ENCODE data around the gene CEACAM16.

Gene CEACAM16

DNA sequence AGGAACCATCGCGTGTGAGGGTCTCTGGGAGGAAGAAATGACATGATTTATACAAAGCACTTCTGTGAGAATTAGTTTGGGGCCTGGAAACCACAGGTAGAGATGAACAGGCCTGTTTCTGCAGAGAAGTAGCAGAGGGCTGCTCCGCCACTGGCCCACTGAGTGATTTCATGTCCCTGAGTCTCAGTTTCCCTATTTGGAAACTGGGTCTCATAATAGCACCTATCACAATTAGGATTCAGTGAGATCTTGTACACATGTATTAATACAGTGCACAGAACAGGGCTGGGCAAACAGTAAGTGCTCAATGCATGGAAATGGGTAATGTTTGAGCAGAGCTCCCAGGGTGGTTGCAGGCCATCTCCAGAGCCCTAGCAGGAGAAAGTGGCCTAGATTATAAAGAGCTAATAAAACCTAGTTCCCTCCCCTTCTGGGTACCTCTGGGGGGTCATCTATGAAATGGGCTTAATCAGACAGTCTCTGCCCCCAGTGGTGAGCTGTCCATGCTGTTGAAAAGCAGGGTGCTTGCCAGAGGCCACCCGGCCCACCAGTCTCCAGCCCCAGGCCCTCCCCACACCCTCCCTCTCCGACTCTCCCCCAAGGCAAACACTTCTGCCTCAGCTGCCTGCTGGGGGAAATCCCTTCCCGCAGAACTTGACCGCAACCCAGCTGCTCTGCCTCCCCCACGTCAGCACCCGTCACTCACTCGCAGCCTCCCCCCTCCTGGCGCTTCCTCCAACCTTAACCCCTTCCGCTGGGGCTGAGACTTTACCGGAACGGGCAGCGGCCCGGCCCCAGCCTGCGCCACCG, 54.1 kb downstream of the CEACAM16 start:
- Mint-ChIP-seq H3K27ac (peak overlapping the region; percentile 95 to 97), H3K36me3 (ENCODE audit: insufficient read depth) (peaks cover 81% of the 10 kb centered on the region), H3K4me1 (ENCODE audit: low read depth in 2 of 2) (peaks cover 52 to 54% of the 10 kb centered on the region in 2 donors), H3K4me3 (peak overlapping the region; percentile 89 to 92), H3K9me3 (no peaks in the 10 kb centered on the region), H3K27me3 (no peaks in the 10 kb centered on the region)
- DNase-seq (peak; percentile 94 to 95 (median 94)), ATAC-seq (replicated peaks) (peak; percentile 76)

DNA sequence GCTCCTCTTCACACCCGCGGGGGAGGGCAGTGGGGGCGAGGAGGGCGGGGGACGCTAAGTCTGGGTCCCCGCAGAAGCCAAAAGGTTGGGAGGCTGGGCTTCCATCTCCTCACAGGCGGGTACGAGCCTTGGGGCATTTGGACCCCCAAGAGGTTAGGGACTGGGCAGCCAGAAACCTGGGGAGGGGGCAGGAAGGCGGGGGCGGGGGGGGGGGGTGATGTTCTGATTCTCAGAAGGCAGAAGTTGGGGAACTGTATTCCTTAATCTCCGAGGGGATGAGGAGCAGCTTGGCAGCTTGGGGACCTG, 54.6 kb downstream of the CEACAM16 start:
- ATAC-seq (replicated peaks) (no peak), DNase-seq (no peak)
- Mint-ChIP-seq H3K4me3 (peak overlapping the region; percentile 89 to 92), H3K9me3 (no peaks in the 10 kb centered on the region), H3K4me1 (ENCODE audit: low read depth in 2 of 2) (peaks cover 52 to 55% of the 10 kb centered on the region in 2 donors), H3K36me3 (ENCODE audit: insufficient read depth) (peaks cover 85% of the 10 kb centered on the region), H3K27ac (peak overlapping the region; percentile 95 to 97), H3K27me3 (no peaks in the 10 kb centered on the region)

DNA sequence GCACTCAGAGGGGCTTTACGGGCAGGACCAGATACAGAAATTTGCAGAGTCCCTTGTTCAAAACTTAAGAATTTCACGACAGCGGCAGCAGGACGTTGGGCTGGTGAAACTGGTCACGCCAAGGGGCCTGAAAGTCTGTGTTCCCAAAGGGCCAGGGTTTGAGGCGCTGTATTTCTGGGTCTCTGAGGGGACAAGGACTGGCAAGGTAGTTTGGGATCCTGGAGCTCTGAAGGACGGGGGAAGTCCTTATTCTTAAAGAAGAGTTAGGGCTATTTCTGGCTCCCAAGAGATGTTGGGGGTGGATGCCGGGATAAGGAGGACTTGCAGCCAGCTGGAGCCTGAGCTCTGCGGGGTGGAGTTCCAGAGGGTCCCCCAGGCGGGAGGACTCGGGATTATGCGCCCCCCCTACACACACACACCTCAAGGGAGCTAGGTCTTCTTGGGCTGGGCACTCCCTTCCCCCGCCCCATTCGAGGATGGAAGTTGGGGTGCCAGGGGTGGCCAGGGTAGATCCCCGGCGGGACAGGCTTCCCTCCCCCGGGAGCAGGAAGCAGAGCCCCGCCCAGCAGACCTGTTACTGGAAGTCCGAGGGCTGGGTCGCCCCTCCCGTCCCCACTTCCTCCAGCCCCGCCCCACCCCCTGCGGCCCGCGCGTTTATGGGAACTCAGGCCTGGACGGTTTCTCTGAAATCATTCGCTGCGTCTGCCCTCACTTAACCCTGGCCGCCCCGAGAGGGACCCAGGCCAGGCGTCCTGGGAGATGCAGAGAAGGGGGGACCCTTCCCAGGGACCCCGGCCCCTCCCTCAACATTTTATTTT, 55.2 kb downstream of the CEACAM16 start:
- Mint-ChIP-seq H3K4me3 (peak overlapping the region; percentile 89 to 92), H3K27ac (peak overlapping the region; percentile 95 to 97), H3K9me3 (no peaks in the 10 kb centered on the region), H3K4me1 (ENCODE audit: low read depth in 2 of 2) (peaks cover 51 to 54% of the 10 kb centered on the region in 2 donors), H3K27me3 (no peaks in the 10 kb centered on the region), H3K36me3 (ENCODE audit: insufficient read depth) (peaks cover 86% of the 10 kb centered on the region)
- ATAC-seq (replicated peaks) = peak; percentile 9
- peak; percentile 23 to 33 (median 33) for DNase-seq

DNA sequence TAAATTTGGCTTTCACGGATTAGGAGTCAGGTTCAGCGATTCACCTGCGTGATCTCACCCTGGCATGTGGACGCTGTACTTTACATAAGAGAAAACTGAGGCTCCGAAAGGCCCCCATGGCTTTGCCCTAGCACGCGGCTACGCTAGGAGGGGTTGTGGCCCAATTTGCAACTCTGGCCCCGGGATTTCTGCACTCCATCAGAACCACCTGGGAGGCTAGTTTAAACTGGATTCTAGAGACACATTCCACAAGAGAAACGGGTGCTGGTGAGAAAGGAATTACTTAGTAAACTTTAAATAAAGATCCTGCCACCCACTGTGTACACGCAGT, 55.8 kb downstream of the CEACAM16 start:
- Mint-ChIP-seq H3K4me3 (peak overlapping the region; percentile 89 to 92), H3K4me1 (ENCODE audit: low read depth in 2 of 2) (peaks cover 47 to 50% of the 10 kb centered on the region in 2 donors), H3K27ac (peak overlapping the region; percentile 95 to 97), H3K27me3 (no peaks in the 10 kb centered on the region), H3K36me3 (ENCODE audit: insufficient read depth) (peaks cover 87% of the 10 kb centered on the region), H3K9me3 (no peaks in the 10 kb centered on the region)
- DNase-seq (no peak), ATAC-seq (replicated peaks) (no peak)

DNA sequence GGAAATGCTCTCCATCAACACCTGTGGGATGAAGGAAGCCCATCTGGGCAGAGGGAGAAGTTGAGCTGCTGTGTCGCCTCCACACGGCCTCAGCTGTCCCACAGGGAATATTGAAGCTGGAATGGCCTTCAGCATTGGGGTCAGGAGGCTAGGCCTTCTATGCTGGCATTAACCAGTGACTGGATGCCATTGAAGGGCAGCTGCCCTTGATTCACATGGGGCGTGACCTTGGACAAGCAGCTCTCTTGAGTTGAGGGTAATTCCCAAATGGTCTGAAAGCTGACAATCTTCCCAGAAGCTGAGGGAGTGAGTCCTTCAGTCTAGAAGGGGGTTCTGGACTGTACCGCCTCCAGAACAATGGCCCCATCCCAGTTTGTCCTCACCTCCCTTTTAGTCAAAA, 56.3 kb downstream of the CEACAM16 start:
- DNase-seq = no peak
- peaks cover 87% of the 10 kb centered on the region for H3K36me3 Mint-ChIP-seq (ENCODE audit: insufficient read depth)
- ATAC-seq (replicated peaks) = no peak
- H3K9me3 Mint-ChIP-seq = no peaks in the 10 kb centered on the region
- H3K27me3 Mint-ChIP-seq = no peaks in the 10 kb centered on the region
- peaks cover 47 to 51% of the 10 kb centered on the region in 2 donors for H3K4me1 Mint-ChIP-seq (ENCODE audit: low read depth in 2 of 2)
- peak overlapping the region; percentile 89 to 92 for H3K4me3 Mint-ChIP-seq
- H3K27ac Mint-ChIP-seq = peak overlapping the region; percentile 95 to 97

DNA sequence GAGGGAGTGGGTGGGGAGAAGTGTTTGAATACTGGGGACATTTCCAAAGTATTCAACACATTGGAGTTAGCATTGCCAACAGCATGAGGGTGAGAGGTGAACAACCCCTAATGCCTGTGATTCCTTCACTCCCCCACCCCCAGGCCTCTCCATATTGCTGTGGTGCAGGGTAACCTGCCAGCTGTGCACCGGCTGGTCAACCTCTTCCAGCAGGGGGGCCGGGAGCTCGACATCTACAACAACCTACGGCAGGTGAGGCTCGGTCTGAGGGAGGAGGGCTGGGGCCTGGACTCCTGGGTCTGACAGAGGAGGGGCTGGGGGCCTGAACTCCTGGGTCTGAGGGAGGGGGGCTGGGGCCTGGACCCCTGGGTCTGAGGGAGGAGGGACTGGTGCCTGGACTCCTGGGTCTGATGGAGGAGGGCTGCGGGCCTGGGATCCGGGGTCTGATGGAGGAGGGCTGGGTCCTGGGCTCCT, 57.2 kb downstream of the CEACAM16 start:
- ATAC-seq (replicated peaks) = no peak
- Mint-ChIP-seq H3K27ac (peak overlapping the region; percentile 95 to 97), H3K4me3 (peak overlapping the region in 1 of 2 donors; percentile 1), H3K4me1 (ENCODE audit: low read depth in 2 of 2) (peaks cover 43 to 53% of the 10 kb centered on the region in 2 donors), H3K27me3 (no peaks in the 10 kb centered on the region), H3K9me3 (no peaks in the 10 kb centered on the region), H3K36me3 (ENCODE audit: insufficient read depth) (peaks cover 88% of the 10 kb centered on the region)
- DNase-seq = no peak

DNA sequence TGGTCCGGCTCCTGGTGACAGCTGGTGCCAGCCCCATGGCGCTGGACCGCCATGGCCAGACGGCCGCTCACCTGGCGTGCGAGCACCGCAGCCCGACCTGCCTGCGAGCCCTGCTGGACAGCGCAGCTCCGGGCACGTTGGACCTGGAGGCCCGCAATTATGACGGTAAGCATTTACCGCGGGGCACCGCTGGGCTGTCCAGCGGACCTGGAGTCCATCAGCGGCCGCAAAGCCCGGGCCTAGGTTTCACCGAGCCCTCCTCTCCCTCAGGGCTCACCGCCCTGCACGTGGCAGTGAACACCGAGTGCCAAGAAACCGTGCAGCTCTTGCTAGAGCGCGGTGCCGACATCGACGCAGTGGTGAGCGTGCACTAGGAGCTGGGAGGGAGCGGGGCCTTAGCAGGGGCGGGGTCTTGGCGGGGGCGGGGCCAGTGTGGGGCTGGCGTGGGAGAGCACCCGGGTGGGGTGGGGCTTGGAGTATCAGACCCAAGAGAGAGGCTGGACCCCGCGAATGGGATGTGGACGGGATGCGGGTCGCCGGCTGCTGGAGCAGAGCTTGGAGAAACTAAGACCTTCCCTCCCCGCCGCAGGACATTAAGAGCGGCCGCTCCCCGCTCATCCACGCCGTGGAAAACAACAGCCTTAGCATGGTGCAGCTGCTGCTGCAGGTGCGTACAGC, 58.2 kb downstream of the CEACAM16 start:
- no peak overlapping the region for H3K4me3 Mint-ChIP-seq
- ATAC-seq (replicated peaks) (no peak), DNase-seq (no peak)
- H3K27ac Mint-ChIP-seq = peak overlapping the region; percentile 95 to 97
- H3K9me3 Mint-ChIP-seq = no peaks in the 10 kb centered on the region
- H3K27me3 Mint-ChIP-seq = no peaks in the 10 kb centered on the region
- peaks cover 78% of the 10 kb centered on the region for H3K36me3 Mint-ChIP-seq (ENCODE audit: insufficient read depth)
- peaks cover 35 to 49% of the 10 kb centered on the region in 2 donors for H3K4me1 Mint-ChIP-seq (ENCODE audit: low read depth in 2 of 2)

DNA sequence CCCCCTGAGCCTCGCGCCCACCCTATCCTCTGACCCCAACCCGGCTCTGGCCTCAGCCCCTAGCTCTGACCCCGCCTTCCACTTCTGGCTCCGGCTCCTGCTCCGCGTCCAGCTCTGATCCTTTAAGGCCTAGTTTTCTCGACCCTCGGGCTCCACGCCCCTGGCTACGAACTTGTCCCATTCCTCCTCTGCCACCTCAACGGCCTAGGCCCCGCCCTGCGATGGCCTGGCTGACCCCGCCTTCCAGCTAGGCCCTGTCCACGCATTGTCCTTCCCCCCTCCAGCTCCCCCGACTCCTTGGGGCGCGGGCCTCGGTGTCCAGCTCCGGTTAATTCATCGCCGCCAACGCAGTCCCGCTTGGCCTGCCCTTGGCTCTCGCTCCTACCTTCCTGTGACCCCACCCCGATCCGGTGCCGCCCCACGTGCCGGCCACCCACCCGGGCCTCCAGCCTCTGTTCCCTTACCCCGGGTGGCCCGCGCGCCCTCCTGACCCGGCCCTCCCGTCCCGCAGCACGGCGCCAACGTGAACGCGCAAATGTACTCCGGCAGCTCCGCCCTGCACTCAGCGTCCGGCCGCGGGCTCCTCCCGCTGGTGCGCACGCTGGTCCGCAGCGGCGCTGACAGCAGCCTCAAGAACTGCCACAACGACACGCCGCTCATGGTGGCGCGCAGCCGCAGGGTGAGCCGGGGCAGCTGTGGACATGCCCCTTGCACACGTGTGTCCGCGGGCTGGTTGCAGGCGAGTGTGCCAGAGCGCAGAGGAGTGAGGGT, 59.0 kb downstream of the CEACAM16 start:
- H3K27ac Mint-ChIP-seq = peak overlapping the region; percentile 85 to 92
- peaks cover 28 to 42% of the 10 kb centered on the region in 2 donors for H3K4me1 Mint-ChIP-seq (ENCODE audit: low read depth in 2 of 2)
- ATAC-seq (replicated peaks) (no peak), DNase-seq (no peak)
- H3K4me3 Mint-ChIP-seq = peak overlapping the region in 1 of 2 donors; percentile 40
- H3K9me3 Mint-ChIP-seq = no peaks in the 10 kb centered on the region
- peaks cover 71% of the 10 kb centered on the region for H3K36me3 Mint-ChIP-seq (ENCODE audit: insufficient read depth)
- H3K27me3 Mint-ChIP-seq = no peaks in the 10 kb centered on the region

DNA sequence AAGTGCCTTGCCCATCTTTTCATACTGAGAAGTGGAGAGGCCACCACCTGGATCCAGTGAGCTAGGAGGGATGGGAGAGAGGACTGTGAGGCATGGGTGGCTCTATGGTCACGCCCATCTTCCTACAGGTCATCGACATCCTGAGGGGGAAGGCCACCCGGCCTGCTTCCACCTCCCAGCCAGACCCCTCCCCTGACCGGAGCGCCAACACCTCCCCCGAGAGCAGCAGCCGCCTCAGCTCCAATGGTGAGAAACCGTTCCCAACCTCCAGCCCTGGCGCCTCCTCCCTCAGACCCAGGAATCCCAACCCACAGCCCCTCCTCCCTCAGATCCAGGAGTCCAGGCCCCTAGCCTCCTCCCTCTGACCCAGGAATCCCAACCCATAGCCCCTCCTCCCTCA, 59.6 kb downstream of the CEACAM16 start:
- H3K27me3 Mint-ChIP-seq = no peaks in the 10 kb centered on the region
- H3K27ac Mint-ChIP-seq = peak overlapping the region; percentile 85 to 92
- peak overlapping the region in 1 of 2 donors; percentile 25 for H3K4me3 Mint-ChIP-seq
- ATAC-seq (replicated peaks) = no peak
- H3K36me3 Mint-ChIP-seq (ENCODE audit: insufficient read depth) = peaks cover 64% of the 10 kb centered on the region
- no peak for DNase-seq
- H3K4me1 Mint-ChIP-seq (ENCODE audit: low read depth in 2 of 2) = peaks cover 24 to 36% of the 10 kb centered on the region in 2 donors
- H3K9me3 Mint-ChIP-seq = no peaks in the 10 kb centered on the region

DNA sequence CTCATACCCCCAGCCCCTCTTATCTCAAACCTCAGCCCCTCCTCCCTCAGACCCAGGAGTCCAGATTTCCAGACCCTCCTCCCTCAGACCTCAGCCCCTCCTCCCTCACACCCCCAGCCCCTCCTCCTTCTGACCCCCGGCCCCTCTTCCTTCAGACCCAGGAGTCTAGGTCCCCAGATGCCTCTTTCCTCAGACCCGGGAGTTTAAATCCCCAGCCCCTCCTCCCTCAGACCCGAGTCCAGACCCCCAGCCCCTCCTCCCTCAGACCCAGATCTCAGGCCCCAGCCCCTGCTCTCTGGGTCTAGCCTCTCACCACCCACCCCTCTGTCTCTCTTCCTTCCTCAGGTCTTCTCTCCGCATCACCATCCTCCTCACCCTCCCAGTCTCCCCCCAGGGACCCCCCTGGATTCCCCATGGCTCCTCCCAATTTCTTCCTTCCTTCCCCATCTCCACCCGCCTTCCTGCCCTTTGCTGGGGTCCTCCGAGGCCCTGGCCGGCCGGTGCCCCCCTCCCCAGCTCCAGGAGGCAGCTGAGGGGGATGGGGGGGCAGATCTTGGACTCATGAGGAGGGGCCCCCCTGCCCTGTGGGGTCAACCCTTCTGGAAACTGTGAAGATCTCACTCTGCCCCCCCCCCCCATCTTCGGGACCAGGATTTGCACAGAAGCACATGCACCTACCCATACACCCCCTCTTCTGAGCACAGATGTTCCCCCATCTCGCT, 60.3 kb downstream of the CEACAM16 start:
- ATAC-seq (replicated peaks) (no peak), DNase-seq (no peak)
- Mint-ChIP-seq H3K4me1 (ENCODE audit: low read depth in 2 of 2) (peaks cover 22 to 30% of the 10 kb centered on the region in 2 donors), H3K27me3 (no peaks in the 10 kb centered on the region), H3K4me3 (peak overlapping the region; percentile 45 to 53), H3K9me3 (no peaks in the 10 kb centered on the region), H3K27ac (peak overlapping the region; percentile 92 to 96), H3K36me3 (ENCODE audit: insufficient read depth) (peaks cover 58% of the 10 kb centered on the region)
